ENCODE results near the gene CFAP46.
"Not testable (repeated sequence)": the region's sequence is repeated elsewhere in the genome, so short reads cannot be mapped to it uniquely, and the experiment has no call there.

CFAP46 gene

GRCh38 chr10:132926777-132927650, 15.4 kb downstream of the CFAP46 start:
- no peak for DNase-seq (ENCODE audit: low read depth)

GRCh38 chr10:132926070-132926469, 16.3 kb downstream of the CFAP46 start:
- DNase-seq (ENCODE audit: low read depth): no peak

- DNase-seq (ENCODE audit: low read depth): no peak
Measured at GRCh38 chr10:132925614-132926013, 16.8 kb downstream of the CFAP46 start.

GRCh38 chr10:132925071-132925561, 17.3 kb downstream of the CFAP46 start:
- DNase-seq (ENCODE audit: low read depth): no peak

- no peak for DNase-seq (ENCODE audit: low read depth)
Measured at GRCh38 chr10:132924046-132924952, 18.1 kb downstream of the CFAP46 start.

GRCh38 chr10:132923384-132923783, 19.0 kb downstream of the CFAP46 start:
- not testable (repeated sequence) for DNase-seq (ENCODE audit: low read depth)

- DNase-seq (ENCODE audit: low read depth): no peak
Measured at GRCh38 chr10:132922872-132923271, 19.5 kb downstream of the CFAP46 start.

- no peak for DNase-seq (ENCODE audit: low read depth)
Measured at GRCh38 chr10:132921818-132922807, 20.3 kb downstream of the CFAP46 start.

- DNase-seq (ENCODE audit: low read depth): no peak
Measured at GRCh38 chr10:132921086-132921485, 21.3 kb downstream of the CFAP46 start.

- no peak for DNase-seq (ENCODE audit: low read depth)
Measured at GRCh38 chr10:132920101-132920925, 22.1 kb downstream of the CFAP46 start.

GRCh38 chr10:132919374-132920100, 22.8 kb downstream of the CFAP46 start:
- DNase-seq (ENCODE audit: low read depth): no peak

- no peak for DNase-seq (ENCODE audit: low read depth)
Measured at GRCh38 chr10:132918617-132919373, 23.6 kb downstream of the CFAP46 start.

GRCh38 chr10:132918264-132918616, 24.1 kb downstream of the CFAP46 start:
- no peak for DNase-seq (ENCODE audit: low read depth)

- DNase-seq (ENCODE audit: low read depth): no peak
Measured at GRCh38 chr10:132916956-132917666, 25.3 kb downstream of the CFAP46 start.

GRCh38 chr10:132916421-132916841, 25.9 kb downstream of the CFAP46 start:
- DNase-seq (ENCODE audit: low read depth): no peak

- no peak for DNase-seq (ENCODE audit: low read depth)
Measured at GRCh38 chr10:132915411-132915810, 27.0 kb downstream of the CFAP46 start.

- DNase-seq (ENCODE audit: low read depth): no peak
Measured at GRCh38 chr10:132914732-132915131, 27.6 kb downstream of the CFAP46 start.

GRCh38 chr10:132913559-132914115, 28.7 kb downstream of the CFAP46 start:
- DNase-seq (ENCODE audit: low read depth): no peak

All from GM04503 (cell line).